HG02884 (cell line): ENCODE data around the gene SPPL3.

Experiments
- ATAC-seq: cut with Tn5 transposase; IDR thresholded peaks from one replicate; pipeline ENCODE4 v1.9.1; 2021; ENCODE audit warnings: mild to moderate bottlenecking, moderate library complexity; ENCODE audit not compliant: unreplicated experiment

The SPPL3 gene

GRCh38 chr12:120822832-120823503 lies 81.2 kb downstream of the SPPL3 start:
- ATAC-seq = no peak

GRCh38 chr12:120821878-120822277 lies 82.3 kb downstream of the SPPL3 start:
- ATAC-seq = no peak

DNA sequence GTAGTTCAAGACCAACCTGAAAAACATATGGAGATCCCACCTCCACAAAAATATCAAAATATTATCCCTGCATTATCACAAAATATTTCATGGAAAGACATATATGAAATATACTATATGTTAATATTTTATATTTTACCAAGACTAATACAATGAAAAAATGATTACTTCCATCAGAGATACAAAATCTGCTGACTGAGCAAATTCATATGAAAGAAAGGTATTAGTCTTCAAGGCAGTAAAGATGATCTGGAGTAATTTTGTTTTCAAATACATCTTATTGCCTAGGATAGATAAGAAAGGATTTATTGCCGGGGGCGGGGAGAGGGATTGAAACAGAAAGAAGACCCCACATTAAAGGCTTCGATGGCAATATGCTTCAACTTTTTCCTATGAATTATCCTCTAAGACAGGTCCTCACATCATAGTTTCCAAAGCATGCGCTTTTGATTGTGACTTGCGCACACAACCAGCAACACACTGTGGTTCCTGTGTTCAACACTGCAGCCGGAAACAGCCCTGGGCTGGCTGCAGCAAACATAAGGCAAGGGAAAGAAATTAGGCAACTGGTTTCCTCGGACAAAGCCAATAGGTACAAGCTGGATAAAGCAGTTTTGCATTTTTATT lies 83.2 kb downstream of the SPPL3 start:
- no peak for ATAC-seq

- no peak for ATAC-seq
Measured at GRCh38 chr12:120818416-120818815, 85.7 kb downstream of the SPPL3 start.

DNA sequence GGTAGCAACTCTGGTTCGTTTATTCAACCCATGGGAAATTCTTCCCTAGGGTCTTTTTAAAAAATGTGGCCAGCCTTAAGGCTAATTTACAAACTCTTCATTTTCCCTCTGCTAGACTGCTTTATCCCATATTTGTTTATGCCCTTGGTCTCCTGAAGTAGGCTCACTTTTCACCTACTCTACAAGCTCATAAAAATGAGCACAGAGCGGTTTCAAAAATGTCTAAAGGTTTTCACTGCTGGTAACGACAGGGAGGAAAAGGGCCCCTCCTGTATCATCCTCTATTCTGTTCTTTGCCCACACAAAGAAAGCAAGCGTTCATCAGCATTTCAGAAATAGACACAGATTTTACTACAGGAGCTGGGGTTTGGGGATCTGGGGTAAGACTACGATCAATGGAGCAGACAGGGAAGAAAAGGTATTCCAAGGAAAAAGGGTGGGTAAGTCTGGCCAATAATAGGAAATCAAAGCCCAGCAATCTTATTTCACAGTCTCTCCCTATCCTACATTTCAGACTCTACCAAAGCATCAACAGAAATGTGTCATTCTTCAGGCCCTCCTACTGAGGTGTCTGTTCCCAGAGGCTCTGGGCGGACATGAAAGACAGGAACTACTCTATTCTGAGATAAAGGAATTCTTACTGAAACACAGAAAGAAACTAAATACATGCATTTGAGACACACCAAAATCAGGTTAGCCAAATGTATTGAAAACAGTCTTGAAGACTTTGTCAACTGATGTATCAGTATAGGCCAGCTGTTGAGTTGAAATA lies 86.4 kb downstream of the SPPL3 start:
- no peak for ATAC-seq

DNA sequence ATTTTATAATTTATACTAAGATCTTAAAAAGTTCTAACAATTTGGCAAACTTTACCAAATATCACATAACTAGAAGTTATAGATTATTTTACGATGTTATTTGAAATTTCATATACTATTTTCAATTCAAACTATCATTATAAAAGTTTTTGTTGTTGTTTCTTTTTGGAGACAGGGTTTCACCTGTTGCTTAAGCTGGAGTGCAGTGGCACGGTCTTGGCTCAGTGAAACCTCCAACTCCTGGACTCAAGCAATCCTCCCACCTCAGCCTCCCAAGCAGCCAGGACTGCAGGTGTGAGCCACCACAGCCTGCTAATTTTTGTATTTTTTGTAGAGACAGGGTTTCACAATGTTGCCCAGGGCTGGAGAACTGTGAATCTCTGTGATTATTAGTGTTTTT lies 87.8 kb downstream of the SPPL3 start:
- ATAC-seq = no peak

DNA sequence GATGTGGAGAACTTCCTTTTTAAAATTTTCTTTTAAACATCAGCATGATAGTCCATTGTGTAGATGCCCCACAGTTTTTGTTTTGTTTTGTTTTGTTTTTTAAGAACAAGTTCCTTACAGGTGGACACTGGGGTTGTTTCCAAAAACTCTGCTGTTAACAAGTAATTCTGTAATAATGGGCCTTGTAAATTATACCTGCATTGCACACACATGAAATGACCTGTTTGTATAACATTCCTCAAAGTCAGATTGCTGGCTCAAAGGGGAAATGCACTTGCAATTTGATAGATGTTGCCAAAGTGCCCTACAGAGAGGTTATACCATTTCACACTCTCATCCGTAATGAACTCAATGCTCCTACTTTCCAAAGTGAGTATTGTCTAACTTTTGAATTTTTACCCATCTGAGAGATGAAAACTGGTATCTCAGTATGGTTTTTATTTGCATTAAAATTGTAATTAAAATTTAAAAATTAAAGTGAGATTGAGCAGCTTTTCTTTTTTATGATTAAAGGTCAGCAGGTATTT lies 89.2 kb downstream of the SPPL3 start:
- no peak for ATAC-seq

- no peak for ATAC-seq
Measured at GRCh38 chr12:120814203-120814902, 89.8 kb downstream of the SPPL3 start.

- no peak for ATAC-seq
Measured at GRCh38 chr12:120813588-120814153, 90.5 kb downstream of the SPPL3 start.

DNA sequence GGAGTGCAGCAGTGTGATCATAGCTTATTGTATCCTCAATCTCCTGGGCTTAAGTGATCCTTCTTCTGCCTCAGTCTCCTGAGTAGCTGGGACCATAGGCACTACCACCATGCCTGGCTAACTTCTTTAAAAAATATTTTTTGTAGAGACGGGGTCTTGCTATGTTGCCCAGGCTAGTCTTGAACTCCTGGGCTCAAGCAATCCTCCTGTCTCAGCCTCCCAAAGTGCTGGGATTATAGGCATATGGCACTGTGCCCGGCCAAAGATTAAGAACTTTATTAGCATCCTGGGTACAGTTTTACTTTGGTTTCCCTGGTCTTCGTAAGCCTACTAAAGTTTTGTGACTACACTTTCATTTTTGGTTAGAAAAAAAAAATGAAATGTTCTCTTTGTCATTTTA lies 94.1 kb downstream of the SPPL3 start:
- ATAC-seq = no peak

- no peak for ATAC-seq
Measured at GRCh38 chr12:120804428-120804827, 99.7 kb downstream of the SPPL3 start.

DNA sequence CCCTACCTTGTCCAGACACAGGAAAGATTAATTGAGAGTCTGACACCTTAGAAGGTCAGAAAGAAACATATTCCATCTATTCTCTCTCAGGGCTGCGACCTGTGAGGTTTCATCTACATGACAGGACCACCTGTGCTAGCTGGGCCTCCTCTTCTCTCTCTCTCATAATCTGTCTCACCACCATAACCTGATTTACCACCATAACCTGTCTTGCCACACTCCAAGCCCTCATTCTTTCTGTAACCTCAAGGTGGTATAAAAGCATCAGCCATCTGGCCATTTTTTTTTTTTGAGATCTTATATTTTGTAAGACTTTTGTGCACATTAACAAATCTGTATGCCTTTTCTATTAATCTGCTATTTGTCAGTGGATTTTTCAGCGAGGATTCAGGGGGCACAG lies 103.0 kb downstream of the SPPL3 start:
- no peak for ATAC-seq

GRCh38 chr12:120800665-120801064 lies 103.5 kb downstream of the SPPL3 start:
- ATAC-seq = no peak

GRCh38 chr12:120799243-120800045 lies 104.7 kb downstream of the SPPL3 start:
- no peak for ATAC-seq

DNA sequence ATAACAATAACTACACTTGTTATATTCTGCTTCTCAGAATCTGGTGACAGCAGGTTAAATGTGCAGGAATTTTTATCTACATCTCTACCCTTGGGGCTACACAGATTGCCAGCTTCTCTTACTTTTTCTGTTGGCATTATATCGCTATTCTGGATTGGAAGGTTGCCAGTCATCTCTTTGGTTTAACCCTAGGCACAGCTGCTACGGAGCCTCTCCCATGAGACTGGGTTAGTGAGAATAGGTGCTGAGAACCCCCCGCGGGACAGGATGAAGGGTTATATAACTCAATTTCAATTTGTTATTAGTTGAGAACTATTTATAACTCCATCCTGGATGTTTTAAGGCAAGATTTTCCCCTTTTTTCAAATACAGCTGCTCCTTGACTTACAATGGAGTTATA lies 105.5 kb downstream of the SPPL3 start:
- ATAC-seq = no peak

DNA sequence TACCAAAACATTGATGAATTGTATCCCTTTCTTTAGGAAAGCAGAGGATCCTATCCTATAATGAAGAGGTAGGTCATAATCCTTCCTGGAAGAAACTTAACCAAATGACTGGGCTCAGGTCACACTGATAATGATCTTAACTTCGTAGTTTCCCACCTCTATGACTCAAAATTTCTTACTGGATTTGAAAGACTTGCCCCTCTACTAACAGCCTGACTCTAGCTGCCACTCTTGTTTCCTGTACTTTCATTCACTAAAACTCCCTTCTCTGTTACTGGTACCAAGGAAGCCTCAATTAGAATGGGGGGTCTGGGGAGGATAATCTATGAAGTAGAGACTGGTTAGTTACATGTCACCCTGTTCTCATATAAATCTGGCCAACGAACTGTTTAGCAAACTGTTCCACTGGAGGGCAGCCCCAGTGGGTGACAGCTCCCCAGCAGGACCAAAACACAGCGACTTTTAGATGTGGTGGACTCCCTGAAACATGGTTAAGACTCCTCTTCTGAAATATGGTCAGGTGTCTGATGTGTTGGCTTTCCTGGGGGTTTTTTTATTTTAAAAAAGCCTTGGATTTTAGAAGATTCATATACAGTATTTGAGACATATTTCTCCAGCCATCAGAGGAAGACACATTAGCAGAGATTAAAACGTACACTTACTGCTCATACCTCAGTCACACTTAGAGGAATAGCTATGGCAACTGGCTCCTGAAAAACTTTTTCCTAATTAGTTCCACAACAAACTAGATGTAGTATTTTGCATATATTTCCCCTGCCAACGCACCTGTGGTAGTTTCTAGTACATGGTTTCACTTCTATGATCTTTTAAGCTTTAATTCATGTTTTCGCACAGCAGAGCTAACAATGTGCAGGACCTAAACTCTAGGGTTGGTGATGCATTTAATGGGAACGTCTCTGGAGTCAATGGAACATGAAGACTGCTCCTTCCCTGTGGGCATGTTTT lies 106.2 kb downstream of the SPPL3 start:
- no peak for ATAC-seq

- ATAC-seq = no peak
Measured at GRCh38 chr12:120795441-120796178, 108.5 kb downstream of the SPPL3 start.

- no peak for ATAC-seq
Measured at GRCh38 chr12:120793357-120793756, 110.8 kb downstream of the SPPL3 start.
